D721Med (cell line): ENCODE measurements around the gene DCUN1D3.
A peak's percentile ranks its signal among the peaks of the same experiment; 100 is the strongest.

Experiments
- DNase-seq: peaks from one replicate; pipeline ENCODE4 v3.0.0; 2011; ENCODE audit warnings: low spot score; ENCODE audit not compliant: insufficient read length
- FAIRE-seq: peaks from 2 replicates; lab custom pipeline; 2011; peaks lifted over from hg19 to GRCh38; lab: Jason Lieb, UNC
- TF ChIP-seq, protein P1 (sequence below): IDR thresholded peaks from 2 replicates; pipeline ENCODE4 v1.5.1; 2012; ENCODE audit warnings: mild to moderate bottlenecking, control low read depth; ENCODE audit not compliant: insufficient read depth; ENCODE audit errors: missing control alignments

DCUN1D3 gene

DNA sequence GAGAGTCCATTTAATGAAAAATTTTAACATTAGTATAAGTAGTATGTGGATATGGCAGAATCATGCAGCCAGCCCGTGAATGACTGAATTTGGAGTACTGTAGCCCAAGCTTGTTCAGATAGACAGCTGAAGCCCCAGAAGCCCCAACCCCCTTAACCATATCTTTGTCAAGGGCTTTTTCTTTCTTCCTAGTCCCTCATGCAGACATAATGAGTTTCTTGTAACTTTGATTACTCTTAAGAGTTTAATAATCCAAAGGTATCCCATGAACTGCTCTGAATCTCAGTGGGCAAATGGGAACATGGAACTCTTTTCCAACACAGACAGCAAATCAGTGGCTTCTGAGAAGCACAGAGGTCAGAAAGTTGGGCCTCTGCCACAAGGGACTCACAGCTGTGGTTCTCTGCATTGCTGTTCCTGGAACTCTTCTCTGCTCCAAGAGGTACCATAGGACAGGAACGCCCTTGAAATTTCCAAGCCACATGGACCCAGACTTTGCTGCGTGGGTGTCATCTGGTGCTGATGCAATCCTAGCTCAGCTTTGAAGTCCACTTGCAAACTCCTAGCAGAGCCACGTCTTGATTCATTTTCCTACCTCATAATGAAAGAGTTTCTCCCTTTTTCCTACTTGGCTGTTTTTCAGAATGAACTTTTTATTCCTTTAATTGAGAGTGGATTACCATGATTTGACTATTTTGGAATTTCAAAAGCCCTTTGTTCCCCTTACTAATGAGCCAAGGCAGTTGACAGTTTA, 18.5 kb upstream of the DCUN1D3 start:
- TF ChIP-seq, protein P1, sequence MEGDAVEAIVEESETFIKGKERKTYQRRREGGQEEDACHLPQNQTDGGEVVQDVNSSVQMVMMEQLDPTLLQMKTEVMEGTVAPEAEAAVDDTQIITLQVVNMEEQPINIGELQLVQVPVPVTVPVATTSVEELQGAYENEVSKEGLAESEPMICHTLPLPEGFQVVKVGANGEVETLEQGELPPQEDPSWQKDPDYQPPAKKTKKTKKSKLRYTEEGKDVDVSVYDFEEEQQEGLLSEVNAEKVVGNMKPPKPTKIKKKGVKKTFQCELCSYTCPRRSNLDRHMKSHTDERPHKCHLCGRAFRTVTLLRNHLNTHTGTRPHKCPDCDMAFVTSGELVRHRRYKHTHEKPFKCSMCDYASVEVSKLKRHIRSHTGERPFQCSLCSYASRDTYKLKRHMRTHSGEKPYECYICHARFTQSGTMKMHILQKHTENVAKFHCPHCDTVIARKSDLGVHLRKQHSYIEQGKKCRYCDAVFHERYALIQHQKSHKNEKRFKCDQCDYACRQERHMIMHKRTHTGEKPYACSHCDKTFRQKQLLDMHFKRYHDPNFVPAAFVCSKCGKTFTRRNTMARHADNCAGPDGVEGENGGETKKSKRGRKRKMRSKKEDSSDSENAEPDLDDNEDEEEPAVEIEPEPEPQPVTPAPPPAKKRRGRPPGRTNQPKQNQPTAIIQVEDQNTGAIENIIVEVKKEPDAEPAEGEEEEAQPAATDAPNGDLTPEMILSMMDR, result no peak
- FAIRE-seq (no peak), DNase-seq (no peak)

GRCh38 chr16:20916942-20917341, 16.8 kb upstream of the DCUN1D3 start:
- DNase-seq (no peak), FAIRE-seq (no peak)
- TF ChIP-seq, protein P1, result no peak

- no peak for DNase-seq
- no peak for FAIRE-seq
Observed at GRCh38 chr16:20916289-20916688, 16.1 kb upstream of the DCUN1D3 start.

GRCh38 chr16:20911361-20911760, 11.2 kb upstream of the DCUN1D3 start:
- TF ChIP-seq, protein P1, result no peak
- DNase-seq (no peak), FAIRE-seq (no peak)

More at GRCh38 chr16:20916289-20916688, 16.1 kb upstream of the DCUN1D3 start:
- TF ChIP-seq, protein P1, result no peak

DNA sequence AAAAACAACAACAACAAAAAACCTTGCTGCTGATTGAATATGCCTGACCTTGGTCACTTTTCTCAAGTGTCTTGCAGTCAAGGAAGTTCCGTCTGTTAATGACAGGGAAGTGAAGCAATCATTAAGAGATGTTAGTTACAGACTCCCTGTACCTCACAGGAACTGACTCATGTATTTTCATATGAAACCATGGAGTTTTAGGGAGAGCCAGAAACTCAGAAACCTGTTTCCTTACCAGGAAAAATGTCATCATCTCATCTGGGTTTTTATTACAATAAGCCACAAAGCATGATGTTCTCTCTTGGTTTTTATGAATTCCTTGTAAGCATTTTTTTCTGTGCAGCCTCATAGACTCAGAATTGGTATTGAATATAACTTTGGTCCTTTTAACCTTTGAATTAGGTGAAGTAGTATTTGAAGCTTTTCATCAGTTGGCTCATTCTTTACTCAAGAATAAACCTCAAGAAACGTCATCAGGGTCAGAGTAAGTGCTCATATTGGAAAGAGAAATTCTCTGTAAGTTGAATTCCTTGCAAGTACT, 10.7 kb upstream of the DCUN1D3 start:
- DNase-seq (no peak), FAIRE-seq (peak; percentile 25)
- TF ChIP-seq, protein P1, result no peak

- FAIRE-seq (no peak), DNase-seq (no peak)
- TF ChIP-seq, protein P1, result no peak
Observed at GRCh38 chr16:20906341-20907255, 6.4 kb upstream of the DCUN1D3 start.
